Measurements from ENCODE around the gene TCF15.
"Not testable (repeated sequence)": the region's sequence is repeated elsewhere in the genome, so short reads cannot be mapped to it uniquely, and the experiment has no call there.

TCF15 gene

DNA sequence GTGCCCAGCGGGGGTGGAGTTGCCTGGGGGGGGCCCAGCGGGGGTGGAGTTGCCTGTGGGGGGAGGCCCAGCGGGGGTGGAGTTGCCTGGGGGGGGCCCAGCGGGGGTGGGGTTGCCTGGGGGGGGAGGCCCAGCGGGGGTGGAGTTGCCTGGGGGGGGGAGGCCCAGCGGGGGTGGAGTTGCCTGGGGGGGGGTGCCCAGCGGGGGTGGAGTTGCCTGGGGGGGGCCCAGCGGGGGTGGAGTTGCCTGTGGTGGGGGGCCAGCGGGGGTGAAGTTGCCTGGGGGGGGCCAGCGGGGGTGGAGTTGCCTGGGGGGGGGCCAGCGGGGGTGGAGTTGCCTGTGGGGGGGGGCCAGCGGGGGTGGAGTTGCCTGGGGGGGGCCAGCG lies 31.9 kb upstream of the TCF15 start:
- not testable (repeated sequence) for DNase-seq (ENCODE audit: low read depth)

- no peak for DNase-seq (ENCODE audit: low read depth)
Observed at GRCh38 chr20:641516-641875, 31.4 kb upstream of the TCF15 start.

DNA sequence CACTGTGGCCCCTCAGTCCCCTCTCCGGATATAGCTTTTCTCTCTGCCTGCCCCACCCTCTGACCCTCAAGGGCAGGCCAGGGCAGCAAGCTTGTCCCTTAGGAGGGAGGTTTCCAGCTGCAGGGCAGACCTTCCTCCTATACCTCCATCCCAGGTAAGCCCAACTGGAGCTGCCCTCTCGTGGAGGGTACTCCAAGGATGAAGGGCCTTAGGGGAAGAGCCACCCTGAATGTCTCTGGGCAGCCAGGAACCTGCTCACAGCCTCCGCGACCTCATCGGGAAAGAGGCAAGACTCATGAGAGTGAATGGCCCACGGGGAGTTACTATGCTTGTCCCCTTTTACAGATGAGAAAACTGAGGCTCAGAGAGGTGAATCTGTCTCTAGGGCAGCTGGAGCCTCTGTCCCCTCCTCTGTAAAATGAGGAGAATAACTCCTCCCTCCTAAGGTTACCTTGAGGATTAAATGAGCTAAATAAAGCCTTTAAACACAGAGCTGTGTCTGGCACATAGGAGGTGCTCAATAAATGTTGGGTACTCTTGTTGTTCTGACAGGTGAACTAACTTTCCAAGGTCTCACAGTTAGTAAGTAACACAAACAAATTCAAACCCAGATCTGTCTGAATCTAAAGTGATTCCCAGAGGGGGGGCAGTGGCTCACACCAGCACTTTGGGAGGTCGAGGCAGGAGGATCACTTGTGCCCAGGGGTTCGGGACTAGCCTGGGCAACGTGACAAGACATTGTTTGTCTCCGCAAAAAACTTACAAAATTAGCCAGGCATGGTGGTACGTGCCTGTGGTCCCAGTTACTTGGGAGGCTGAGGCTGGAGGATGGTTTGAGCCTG lies 30.8 kb upstream of the TCF15 start:
- DNase-seq (ENCODE audit: low read depth), result no peak

GRCh38 chr20:638579-638978 lies 28.5 kb upstream of the TCF15 start:
- DNase-seq (ENCODE audit: low read depth), result no peak

GRCh38 chr20:637559-637958 lies 27.4 kb upstream of the TCF15 start:
- DNase-seq (ENCODE audit: low read depth), result no peak

DNA sequence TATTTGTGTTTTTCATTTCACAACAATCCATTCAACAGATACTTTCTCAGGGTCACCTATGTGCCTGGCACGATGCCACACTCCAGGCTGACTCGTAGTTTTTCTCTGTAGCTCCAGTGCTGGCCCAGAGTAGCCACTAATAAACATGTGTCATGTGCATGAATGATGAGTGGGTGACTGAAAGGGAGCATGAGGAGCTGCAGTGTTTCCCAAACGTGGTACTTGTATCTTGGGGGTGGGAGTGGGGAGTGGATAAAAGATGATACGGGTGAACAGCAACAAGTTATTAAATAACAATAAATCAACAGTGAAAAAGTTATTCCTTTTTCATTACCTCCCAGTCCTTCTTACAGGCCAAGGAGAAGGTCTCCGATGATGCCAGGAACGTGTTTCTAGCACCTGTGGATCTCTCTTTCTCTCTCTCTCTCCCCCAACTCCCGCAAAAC lies 25.8 kb upstream of the TCF15 start:
- no peak for DNase-seq (ENCODE audit: low read depth)

GRCh38 chr20:635028-635892 lies 25.2 kb upstream of the TCF15 start:
- DNase-seq (ENCODE audit: low read depth), result no peak

GRCh38 chr20:634148-634925 lies 24.2 kb upstream of the TCF15 start:
- no peak for DNase-seq (ENCODE audit: low read depth)

DNA sequence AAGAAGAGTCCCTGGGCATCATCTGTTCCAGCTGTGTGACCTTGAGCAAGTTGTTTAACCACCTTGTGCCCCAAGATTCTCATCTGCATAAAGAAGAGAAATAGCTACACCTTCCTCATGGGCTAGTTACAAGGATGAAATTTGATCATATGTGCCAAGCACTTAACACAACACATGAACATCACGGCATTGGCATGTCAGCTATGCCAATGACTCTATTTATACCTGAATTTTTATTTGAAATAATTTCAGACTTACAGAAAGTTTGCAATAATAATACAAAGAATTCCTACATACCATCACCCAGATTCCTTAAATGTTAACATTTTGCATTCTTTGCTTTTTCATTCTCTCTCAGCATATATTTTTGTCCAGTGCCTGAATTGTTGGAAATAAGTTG lies 21.0 kb upstream of the TCF15 start:
- DNase-seq (ENCODE audit: low read depth), result no peak

DNA sequence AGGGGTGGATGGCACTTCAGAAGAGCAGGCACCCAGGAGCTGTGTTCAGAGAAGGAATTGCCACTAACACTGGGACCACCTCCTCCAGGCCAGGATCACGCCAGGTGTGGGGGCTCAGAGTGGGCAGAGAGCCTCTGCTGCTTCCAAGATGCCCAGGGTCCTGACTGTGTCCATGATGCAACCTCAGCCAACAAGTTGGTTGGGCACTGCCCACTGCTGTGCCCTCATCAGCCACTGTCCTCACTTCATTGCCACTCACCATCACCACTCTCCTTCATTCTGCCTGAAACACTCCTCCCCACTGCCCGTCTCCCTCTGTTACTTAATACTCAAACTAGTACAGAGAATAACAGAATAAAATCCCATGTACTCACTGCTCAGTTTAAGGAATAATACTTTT lies 16.5 kb upstream of the TCF15 start:
- no peak for DNase-seq (ENCODE audit: low read depth)

DNA sequence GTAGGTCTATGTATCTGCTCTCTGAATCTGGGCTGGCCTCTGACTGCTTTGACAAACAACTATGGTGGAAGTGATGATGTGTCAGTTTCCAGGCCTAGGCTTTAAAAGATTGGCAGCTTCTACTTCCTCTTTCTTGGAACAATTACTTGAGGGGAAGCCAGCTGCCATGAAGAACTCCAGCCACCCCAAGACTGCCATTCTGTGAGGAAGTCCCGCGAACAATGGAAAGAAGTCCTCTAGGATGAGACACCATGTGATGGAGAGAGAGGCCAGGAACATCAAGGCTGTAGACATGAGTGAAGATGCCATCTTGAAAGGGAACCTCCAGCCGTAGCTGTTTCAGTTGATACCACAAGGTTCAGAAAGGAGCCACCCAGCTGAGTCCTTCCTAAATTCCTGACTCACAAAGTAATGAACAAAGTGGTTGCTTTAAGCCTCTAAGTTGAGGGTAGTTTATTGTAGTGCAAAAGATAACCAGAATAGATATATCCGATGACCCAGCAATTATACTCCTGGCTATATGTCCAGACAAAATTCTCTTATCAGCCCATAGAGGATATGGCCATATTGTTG lies 15.3 kb upstream of the TCF15 start:
- DNase-seq (ENCODE audit: low read depth), result no peak

DNA sequence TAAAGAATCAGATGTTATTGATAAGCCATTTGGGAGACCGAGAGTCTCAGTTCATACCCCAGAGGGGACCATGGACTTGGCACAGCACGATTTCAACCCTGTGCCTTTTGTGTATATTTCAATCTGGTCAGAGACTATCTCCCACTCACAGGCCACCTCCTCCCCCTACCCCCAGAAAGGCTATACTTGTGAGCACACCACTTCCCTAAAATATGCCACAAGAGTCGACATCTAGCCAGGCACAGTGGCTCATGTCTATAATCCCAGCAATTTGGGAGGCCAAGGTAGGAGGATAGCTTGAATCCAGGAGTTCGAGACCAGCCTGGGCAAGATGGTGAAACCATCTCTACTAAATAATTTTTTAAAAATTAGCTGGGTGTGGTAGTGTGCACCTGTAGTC lies 13.6 kb upstream of the TCF15 start:
- DNase-seq (ENCODE audit: low read depth), result no peak

GRCh38 chr20:623021-623420 lies 12.9 kb upstream of the TCF15 start:
- DNase-seq (ENCODE audit: low read depth), result no peak

GRCh38 chr20:622161-622560 lies 12.1 kb upstream of the TCF15 start:
- no peak for DNase-seq (ENCODE audit: low read depth)

- DNase-seq (ENCODE audit: low read depth), result no peak
Observed at GRCh38 chr20:621125-621756, 11.1 kb upstream of the TCF15 start.

- DNase-seq (ENCODE audit: low read depth), result no peak
Observed at GRCh38 chr20:620246-620645, 10.1 kb upstream of the TCF15 start.

- DNase-seq (ENCODE audit: low read depth), result no peak
Observed at GRCh38 chr20:618980-619379, 8.9 kb upstream of the TCF15 start.

GRCh38 chr20:617934-618690 lies 8.0 kb upstream of the TCF15 start:
- no peak for DNase-seq (ENCODE audit: low read depth)

DNA sequence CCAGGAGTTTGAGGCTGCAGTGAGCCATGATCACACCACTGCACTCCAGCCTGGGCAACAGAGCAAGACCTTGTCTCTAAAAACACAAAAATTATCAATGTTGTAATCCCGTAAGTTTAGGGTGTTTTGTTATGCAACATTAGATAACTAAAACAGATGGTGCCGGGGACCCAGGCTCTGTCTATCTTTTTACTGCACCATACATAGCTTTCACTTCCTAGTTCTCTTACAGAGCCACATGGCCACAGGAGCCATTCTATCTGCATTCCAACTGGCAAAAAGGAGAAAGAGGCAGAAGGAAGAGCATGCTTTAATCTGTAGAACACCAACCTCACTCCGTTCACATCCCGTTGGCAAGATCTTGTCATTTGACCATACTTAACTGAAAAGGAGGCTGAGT lies 5.4 kb upstream of the TCF15 start:
- DNase-seq (ENCODE audit: low read depth), result no peak

DNA sequence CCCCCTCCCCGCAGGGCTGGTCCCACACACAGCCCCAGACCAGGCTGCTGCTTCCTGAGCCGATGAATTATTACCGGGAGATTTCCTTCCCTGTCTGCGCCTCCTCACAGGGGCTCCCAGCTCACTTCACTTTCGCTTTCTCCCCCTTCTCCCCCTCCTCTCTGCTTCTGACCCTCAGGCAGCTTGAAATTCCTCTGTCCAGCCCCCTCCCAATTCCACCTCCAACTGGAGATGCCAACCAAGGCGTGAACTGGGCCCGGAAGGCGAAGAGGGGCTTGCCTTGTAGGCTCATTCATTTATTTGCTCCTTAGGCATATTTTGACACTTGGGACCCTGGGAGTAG lies 1.7 kb upstream of the TCF15 start:
- DNase-seq (ENCODE audit: low read depth), result no peak
